ENCODE measurements around the gene AP1G1.
"Not testable (repeated sequence)": the region's sequence is repeated elsewhere in the genome, so short reads cannot be mapped to it uniquely, and the experiment has no call there.

Gene AP1G1

DNA sequence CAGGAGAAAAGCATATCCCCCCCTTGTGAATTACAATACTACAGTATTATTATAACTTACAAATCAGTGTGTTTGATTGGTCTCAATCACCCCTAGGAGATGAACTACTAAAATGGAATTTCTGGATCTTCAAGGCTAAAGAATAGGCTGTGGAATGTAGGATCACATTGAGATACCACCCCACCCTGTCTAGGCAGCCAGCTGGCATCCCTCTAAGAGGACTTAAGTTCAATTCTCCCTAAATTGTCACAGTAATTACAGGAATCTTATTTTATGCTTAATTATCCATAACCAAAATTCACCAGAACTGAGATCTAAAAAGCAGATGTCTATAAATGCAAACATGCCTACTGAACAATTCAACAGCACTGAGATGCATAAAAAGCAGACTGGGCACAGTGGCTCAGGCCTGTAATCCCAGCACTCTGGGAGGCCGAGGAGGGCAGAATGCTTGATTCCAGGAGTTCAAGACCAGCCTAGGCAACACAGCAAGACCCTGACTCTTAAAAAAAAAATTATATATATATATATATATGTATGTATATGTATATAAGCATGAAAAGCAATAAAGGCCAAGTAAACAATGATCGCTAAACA, 12.0 kb downstream of the AP1G1 start:
- in situ Hi-C loops (cut with HindIII; ENCODE audit: low pct_ligation_motif_present, low sequenced_read_pairs) = no loop called here
- no peak overlapping the region for H3K27ac ChIP-seq
- H3K27me3 ChIP-seq (replicated peaks) = no peaks in the 10 kb centered on the region
- DNase-seq = no peak
- TF ChIP-seq, protein P1, sequence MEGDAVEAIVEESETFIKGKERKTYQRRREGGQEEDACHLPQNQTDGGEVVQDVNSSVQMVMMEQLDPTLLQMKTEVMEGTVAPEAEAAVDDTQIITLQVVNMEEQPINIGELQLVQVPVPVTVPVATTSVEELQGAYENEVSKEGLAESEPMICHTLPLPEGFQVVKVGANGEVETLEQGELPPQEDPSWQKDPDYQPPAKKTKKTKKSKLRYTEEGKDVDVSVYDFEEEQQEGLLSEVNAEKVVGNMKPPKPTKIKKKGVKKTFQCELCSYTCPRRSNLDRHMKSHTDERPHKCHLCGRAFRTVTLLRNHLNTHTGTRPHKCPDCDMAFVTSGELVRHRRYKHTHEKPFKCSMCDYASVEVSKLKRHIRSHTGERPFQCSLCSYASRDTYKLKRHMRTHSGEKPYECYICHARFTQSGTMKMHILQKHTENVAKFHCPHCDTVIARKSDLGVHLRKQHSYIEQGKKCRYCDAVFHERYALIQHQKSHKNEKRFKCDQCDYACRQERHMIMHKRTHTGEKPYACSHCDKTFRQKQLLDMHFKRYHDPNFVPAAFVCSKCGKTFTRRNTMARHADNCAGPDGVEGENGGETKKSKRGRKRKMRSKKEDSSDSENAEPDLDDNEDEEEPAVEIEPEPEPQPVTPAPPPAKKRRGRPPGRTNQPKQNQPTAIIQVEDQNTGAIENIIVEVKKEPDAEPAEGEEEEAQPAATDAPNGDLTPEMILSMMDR (IDR thresholded peaks at IDR 0.05; ENCODE audit: low read depth, low read length, missing control alignments) = no peak
- H3K36me3 ChIP-seq (replicated peaks) = peaks cover 6% of the 10 kb centered on the region
- H3K4me3 ChIP-seq (ENCODE audit: low read depth, low read length) = no peak overlapping the region

DNA sequence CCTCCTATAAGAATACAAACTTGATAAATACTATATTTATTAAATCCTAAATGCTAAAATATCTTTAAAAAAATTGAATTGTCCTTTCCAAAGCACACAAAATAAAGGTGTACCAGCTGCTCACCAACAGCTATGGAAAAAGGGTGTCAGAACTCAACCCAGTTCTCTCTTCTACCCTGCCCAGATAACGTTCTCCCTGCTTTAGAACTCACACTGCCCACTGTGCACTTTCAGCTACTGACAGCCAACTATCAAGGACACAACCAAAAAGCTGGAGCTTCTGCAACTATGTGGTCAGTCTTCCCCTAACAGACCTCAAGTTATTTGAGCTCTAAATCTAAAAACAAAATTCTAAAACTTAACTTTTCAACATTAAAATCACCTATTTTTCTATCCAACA, 13.7 kb downstream of the AP1G1 start:
- in situ Hi-C loops (cut with HindIII; ENCODE audit: low pct_ligation_motif_present, low sequenced_read_pairs) = no loop called here
- H3K27me3 ChIP-seq (replicated peaks) = no peaks in the 10 kb centered on the region
- H3K4me3 ChIP-seq (ENCODE audit: low read depth, low read length) = no peak overlapping the region
- no peak for DNase-seq
- peaks cover 5% of the 10 kb centered on the region for H3K36me3 ChIP-seq (replicated peaks)
- H3K27ac ChIP-seq = no peak overlapping the region
- TF ChIP-seq, protein P1 (IDR thresholded peaks at IDR 0.05; ENCODE audit: low read depth, low read length, missing control alignments) = no peak

DNA sequence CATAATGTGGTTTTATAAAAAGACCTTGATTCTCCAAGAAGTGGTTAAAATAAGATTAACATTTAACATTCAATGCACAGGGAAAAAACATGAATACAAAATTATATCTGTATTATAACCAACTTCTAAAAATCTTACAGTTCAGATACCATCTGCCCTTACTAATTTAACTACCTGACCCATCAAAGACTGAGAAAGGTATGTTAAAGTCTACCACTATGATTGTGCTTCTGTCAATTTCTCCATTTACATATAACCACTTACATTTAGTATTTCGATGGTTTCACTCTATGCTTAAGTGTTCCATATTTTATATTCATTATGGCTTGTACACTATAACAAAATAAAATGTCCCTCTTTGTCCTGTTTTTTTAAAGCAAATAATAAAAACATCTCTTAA, 14.6 kb downstream of the AP1G1 start:
- DNase-seq = no peak
- H3K27ac ChIP-seq = no peak overlapping the region
- TF ChIP-seq, protein P1 (IDR thresholded peaks at IDR 0.05; ENCODE audit: low read depth, low read length, missing control alignments) = no peak
- in situ Hi-C loops (cut with HindIII; ENCODE audit: low pct_ligation_motif_present, low sequenced_read_pairs) = no loop called here
- H3K36me3 ChIP-seq (replicated peaks) = peaks cover 9% of the 10 kb centered on the region
- H3K27me3 ChIP-seq (replicated peaks) = no peaks in the 10 kb centered on the region
- no peak overlapping the region for H3K4me3 ChIP-seq (ENCODE audit: low read depth, low read length)

DNA sequence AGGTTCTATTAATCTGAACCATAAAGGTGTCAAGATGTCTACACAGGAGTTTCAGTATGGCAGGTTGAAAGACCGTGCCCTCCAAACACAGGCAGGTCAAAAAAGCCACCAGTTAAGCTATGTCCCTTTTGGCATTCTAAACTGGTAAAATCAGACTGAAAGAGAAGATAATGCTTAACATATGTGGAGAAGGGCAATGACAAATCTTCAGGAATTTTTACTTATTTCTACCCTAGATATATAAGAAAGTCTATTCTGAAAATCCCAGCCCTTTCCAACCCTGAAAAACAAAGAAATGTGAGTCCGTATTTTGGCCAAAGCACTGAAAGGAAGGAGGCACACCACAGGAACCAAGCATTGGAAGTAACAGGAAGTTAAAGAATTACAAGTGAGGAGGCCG, 16.5 kb downstream of the AP1G1 start:
- Histone ChIP-seq H3K27ac (no peak overlapping the region), H3K27me3 (replicated peaks) (no peaks in the 10 kb centered on the region), H3K4me3 (ENCODE audit: low read depth, low read length) (no peak overlapping the region), H3K36me3 (replicated peaks) (peaks cover 18% of the 10 kb centered on the region)
- in situ Hi-C loops (cut with HindIII; ENCODE audit: low pct_ligation_motif_present, low sequenced_read_pairs) = no loop called here
- TF ChIP-seq, protein P1 (IDR thresholded peaks at IDR 0.05; ENCODE audit: low read depth, low read length, missing control alignments) = no peak
- DNase-seq = no peak

DNA sequence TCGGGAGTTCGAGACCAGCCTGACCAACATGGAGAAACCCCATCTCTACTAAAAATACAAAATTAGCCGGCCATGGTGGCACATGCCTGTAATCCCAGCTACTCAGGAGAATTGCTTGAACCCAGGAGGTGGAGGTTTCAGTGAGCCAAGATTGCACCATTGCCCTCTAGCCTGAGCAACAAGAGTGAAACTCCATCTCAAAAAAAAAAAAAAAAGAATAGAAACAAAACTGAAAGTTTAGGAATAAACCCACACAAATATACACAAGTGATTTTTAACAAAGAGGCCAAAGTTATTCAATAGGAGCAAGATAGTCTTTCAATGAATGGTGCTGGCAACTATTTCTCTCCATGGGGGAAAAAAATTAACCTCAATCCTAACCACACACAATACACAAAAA, 18.3 kb downstream of the AP1G1 start:
- DNase-seq = not testable (repeated sequence)

DNA sequence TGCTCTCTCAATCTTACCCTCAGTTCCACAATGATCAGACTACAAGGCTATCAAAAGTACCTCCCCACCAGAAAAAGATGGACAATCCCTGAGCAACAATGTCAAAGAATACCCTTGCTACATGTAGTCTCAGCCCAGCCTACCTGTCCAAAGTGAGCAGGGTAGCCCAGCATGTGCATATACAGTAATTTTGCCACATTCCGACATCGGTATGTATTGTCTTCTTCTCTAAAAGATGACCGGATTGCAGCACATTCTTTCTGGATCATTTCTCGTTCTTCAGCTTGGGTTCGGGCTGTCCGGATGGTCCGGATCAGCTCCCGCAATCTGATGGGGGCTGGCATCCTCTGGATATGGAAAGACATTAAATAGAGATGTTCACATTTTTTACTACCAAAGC, 19.5 kb downstream of the AP1G1 start:
- TF ChIP-seq, protein P1 (IDR thresholded peaks at IDR 0.05; ENCODE audit: low read depth, low read length, missing control alignments) = no peak
- peaks cover 24% of the 10 kb centered on the region for H3K36me3 ChIP-seq (replicated peaks)
- in situ Hi-C loops (cut with HindIII; ENCODE audit: low pct_ligation_motif_present, low sequenced_read_pairs) = no loop called here
- no peak for DNase-seq
- no peaks in the 10 kb centered on the region for H3K27me3 ChIP-seq (replicated peaks)
- no peak overlapping the region for H3K27ac ChIP-seq
- H3K4me3 ChIP-seq (ENCODE audit: low read depth, low read length) = no peak overlapping the region

More for the DNA sequence above, 18.3 kb downstream of the AP1G1 start:
- H3K4me3 ChIP-seq (ENCODE audit: low read depth, low read length); H3K27me3 ChIP-seq (replicated peaks); H3K27ac ChIP-seq; in situ Hi-C loops (cut with HindIII; ENCODE audit: low pct_ligation_motif_present, low sequenced_read_pairs): not testable (repeated sequence)
- H3K36me3 ChIP-seq (replicated peaks) = peaks cover 23% of the 10 kb centered on the region

All from brain microvascular endothelial cell (primary cell).